ENCODE data around the gene LINGO4.
A peak's percentile ranks its signal among the peaks of the same experiment; 100 is the strongest.
"Not testable (repeated sequence)": the region's sequence is repeated elsewhere in the genome, so short reads cannot be mapped to it uniquely, and the experiment has no call there.

The LINGO4 gene

GRCh38 chr1:151811181-151811580 lies 6.0 kb upstream of the LINGO4 start:
- DNase-seq: no peak

- DNase-seq: no peak
Measured at GRCh38 chr1:151809985-151810556, 4.9 kb upstream of the LINGO4 start.

- no peak for DNase-seq
Measured at GRCh38 chr1:151809290-151809984, 4.2 kb upstream of the LINGO4 start.

DNA sequence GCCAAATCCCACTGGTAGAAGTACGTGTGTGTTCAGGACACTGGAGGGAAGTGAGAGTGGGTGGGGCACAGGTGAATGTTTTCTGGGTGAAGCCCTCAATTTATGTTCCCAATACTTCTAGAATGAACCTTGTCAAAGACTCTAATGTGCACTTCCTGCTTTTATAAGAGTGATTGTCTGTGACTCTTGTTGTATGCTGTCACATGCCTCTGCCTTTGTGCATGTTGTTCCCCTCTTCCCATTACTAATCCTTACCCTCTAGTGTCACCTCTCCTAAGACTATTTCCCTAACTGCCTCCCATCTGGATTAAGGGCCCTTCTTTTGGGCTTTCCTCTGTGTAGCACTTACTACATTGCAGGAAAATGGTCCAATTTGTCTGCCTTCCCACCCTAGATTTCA lies 2.5 kb upstream of the LINGO4 start:
- no peak for DNase-seq

DNA sequence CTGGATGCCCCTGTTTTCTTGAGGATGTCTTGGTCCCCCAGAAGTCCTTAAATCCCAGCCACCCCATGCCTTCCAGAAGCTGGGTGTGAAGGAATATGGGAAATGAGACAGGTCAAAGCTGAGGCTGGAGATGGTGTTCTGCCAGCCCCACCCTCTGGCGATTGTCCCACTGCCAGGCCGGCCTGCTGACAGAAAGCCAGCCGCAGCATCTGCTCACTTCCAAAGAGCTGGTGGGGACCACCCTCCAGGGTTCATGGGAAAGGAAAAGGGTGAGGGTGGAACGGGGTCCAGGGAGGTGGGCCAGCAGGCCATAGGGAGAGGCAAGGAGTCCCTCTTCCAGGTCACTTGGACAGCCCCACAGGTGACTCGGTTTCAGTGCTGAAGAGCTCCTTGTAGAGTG lies 1.9 kb upstream of the LINGO4 start:
- no peak for DNase-seq

DNA sequence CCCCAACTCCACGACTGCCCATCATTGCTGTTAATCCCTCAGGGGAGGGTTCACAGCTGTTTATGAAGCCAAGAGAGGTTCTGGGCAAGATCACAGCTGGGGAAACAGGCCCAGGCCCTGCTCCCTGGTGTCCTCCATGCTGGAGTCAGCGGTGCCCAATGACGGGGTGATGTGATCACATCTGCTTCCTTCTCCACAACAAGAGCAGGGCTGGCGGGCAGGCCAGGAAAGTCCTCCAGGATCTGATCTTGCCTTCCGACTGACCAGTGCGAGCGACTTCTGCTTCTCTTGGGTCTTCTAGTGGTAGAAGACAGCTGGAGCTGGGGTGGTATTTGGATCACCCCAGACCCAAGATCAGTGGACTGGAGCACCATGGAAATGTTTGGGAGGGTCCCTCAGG lies 951 bp upstream of the LINGO4 start:
- DNase-seq: no peak

- no peak for DNase-seq
Measured at GRCh38 chr1:151803915-151804314, 1.3 kb downstream of the LINGO4 start.

- DNase-seq: no peak
Measured at GRCh38 chr1:151803164-151803563, 2.1 kb downstream of the LINGO4 start.

- no peak for DNase-seq
Measured at GRCh38 chr1:151802372-151802771, 2.8 kb downstream of the LINGO4 start.

GRCh38 chr1:151801846-151802245 lies 3.4 kb downstream of the LINGO4 start:
- no peak for DNase-seq

DNA sequence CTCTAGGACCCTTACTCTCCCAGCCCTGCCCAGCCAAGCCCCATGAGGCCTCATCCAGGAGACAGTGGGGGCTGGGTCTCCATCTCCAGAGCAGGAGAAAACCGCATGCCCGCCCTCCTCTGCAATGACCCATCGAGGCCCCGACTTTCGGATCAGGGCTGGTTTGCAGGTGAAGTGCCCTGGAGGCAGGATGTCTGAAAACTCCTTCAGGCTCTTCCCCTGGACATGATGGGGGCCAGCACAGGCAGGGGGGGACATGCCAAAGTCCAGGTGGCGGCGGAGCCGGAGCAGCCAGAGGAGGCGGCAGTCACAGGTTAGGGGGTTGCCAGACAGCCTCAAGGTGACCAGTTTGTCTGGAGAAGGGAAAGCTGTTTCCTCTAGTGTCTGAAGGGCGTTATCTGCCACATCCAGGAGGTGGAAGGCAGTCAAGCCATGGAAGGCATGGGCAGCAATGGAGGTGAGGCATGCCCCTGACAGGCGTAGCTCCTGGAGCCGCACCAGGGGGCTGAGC lies 3.9 kb downstream of the LINGO4 start:
- DNase-seq: no peak

- no peak for DNase-seq
Measured at GRCh38 chr1:151800830-151801229, 4.4 kb downstream of the LINGO4 start.

GRCh38 chr1:151799179-151800022 lies 5.8 kb downstream of the LINGO4 start:
- no peak for DNase-seq

DNA sequence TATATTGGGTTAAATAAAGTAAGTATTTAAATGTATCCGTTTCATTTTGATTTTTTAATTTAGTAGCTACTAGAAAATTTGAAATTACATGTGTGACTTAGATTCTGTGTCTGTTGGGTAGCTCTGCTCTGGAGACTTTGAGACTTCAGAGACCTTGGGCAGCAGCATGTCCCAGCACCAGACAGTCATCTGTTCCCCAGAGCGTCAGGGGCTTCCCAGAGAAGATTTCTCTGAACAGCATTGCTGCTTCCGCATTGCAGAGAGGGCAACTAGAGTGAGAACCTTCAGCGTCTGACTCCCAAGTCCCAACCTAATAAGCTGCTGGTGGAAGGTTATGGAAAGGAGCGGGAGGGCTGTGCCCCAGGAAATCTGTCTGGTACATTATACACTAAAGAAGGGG lies 6.6 kb downstream of the LINGO4 start:
- no peak for DNase-seq

DNA sequence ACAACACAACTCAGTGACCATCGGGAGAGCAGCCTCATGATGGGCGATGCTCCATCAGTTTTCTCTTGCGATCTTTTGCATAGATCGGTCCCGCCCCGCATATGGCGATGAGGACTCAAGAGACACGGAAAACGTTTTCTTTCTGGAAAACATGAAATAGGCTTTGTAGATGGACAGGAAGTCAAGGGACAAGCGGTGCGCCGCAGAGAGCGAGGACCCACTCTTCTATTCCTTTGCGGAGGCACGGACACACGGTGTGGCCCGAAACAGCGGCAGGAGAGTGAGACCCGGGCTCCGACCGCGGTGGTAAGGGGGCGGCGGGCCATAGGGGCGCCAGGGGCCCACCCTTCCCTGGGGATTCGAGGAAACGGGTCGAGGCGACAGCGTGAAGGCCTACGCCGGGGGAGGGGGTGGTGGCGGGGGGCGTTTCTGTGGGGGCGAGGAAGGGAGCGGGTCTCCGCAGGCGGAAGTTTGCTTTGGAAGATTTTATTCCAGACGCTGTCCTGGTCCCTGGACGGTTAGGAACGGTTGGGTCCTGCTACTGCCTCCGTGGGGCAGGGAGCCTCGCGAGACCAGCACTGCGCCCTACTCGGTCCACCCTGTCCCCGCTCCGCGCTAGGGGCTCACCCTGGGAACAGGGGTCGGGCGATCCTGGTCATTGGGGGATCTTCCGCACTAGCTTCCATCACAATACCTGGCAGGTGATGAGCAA lies 14.1 kb downstream of the LINGO4 start:
- DNase-seq: no peak

GRCh38 chr1:151790071-151790939 lies 14.9 kb downstream of the LINGO4 start, which contains the start of gene TDRKH:
Gene TDRKH (minus strand): TSS chr1:151790500. CDS start chr1:151783022, 7,478 bp downstream.
- peak; percentile 98 for DNase-seq

DNA sequence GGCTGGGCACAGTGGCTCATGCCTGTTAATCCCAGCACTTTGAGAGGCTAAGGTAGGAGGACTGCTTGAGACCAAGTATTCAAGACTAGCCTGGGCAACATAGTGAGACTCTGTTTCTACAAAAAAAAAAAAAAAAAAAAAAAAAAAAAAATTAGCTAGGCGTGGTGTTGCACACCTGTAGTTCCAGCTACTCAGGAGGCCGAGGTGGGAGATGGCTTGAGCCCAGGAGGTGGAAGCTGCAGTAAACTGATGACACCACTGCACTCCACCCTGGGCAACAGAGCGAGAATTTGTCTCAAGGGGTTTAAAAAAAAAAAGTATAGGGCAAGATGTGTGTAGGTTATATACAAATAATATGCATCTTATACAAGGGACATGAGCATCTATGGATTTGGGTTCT lies 17.5 kb downstream of the LINGO4 start:
- DNase-seq: no peak

GRCh38 chr1:151783796-151784195 lies 21.4 kb downstream of the LINGO4 start:
- no peak for DNase-seq

GRCh38 chr1:151782741-151783140 lies 22.5 kb downstream of the LINGO4 start:
- no peak for DNase-seq

DNA sequence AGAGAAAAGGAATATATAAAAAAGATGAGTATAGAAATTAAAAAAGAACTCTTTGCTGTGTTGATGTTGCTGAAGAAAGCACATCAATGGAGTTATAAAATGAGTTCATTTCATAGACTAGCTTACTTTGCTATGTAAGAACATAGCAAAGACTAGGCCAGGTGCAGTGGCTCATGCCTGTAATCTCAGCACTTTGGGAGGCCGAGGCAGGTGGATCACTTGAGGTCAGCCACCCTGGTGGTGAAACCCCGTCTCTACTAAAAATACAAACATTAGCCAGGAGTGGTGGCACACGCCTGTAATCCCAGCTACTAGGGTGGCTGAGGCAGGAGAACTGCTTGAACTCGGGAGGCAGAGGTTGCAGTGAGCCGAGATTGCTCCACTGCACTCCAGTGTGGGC lies 23.2 kb downstream of the LINGO4 start:
- DNase-seq: not testable (repeated sequence)

- DNase-seq: not testable (repeated sequence)
Measured at GRCh38 chr1:151780736-151781135, 24.5 kb downstream of the LINGO4 start.

DNA sequence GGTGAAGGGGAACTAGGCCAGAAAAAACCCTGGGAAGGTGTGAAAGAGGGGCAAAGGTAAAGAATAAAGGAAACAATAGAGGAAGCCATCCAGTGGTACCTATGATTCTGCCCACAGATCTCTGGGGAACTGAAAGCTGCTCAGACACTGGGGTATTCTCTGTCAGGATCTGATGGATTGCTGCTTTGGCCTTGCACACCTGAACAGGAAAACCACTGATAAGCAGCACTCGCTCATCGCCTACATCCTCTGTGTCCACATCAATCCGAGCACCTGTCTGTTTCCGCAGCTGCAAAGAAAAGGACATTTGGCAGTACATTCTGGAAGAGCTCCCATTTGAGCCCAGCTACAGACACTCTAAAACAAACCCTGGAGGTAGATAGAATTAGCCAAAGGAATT lies 25.4 kb downstream of the LINGO4 start:
- DNase-seq: no peak
